DMS53 (cell line): ENCODE results near the gene RNFT2.
"Not testable (repeated sequence)": the region's sequence is repeated elsewhere in the genome, so short reads cannot be mapped to it uniquely, and the experiment has no call there.

Experiments
- DNase-seq: peaks from one replicate; lab custom pipeline; 2025; lab: John Stamatoyannopoulos, UW

RNFT2 gene

DNA sequence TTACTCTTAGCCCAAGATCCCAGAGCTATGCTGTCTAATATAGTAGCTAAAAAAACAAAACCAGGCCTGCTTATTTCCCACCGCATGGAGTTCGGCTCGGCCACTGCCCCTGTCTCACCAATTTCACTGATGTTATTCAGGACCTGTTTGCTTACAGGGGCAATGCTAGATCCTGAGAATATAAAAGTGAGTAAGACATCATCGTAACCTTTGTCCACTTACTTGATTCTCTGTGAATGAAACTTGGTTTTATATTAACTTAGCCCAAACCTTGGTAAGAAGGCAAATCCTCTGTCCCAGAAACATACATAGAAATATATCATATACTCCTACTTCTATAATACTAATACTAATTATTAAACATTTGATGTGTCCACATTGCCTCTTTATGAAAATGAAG, 56.6 kb downstream of the RNFT2 start:
- DNase-seq, result no peak

DNA sequence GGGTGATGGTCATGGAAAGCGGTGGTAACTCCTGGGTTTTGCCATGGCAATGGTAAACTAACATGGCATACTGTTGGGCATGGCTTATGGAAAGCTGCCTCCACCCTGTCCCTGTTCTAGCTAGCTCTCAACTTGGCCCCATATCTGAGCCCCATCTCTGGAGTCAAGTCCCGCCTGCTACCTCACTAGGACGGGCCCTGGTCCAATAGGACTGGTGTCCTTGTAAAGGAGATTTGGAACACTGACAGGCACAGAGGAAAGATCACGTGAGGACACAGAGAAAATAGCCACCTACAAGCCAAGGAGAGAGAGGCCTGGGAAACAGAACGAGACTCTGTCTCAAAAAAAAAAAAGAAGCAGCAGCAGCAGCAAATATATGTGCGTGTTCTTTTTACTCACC, 59.8 kb downstream of the RNFT2 start:
- DNase-seq, result no peak

DNA sequence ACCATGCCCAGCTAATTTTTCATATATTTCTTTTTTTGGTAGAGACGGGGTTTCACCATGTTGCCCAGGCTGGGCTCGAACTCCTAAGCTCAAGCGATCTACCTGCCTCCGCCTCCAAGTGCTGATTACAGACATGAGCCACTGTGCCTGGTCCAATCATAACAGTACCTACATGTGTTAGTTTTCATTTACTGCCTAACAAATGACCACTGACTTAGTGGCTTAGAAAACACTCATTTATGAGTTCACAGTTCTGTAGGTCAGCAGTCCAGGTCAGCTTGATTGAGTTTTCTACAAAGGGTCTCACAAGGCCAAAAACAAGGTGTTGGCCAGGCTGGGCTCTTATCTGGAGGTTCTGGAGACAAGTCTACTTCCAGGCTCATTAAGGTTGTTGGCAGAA, 60.6 kb downstream of the RNFT2 start:
- DNase-seq, result no peak

DNA sequence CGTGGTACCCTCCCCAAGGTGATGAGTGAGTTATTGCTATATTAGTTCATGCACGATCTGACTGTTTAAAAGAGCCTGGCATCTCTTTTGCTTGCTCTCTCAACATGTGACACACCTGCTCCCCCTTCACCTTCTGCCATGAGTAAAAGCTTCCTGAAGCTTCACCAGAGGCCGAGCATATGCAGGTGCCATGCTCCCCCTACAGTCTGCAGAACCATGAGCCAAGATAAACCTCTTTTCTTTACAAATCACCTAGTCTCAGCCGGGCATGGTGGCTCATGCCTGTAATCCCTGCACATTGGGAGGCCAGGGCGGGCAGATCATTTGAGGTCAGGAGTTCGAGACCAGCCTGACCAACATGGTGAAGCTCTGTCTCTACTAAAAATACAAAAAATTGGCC, 61.8 kb downstream of the RNFT2 start:
- peak; percentile 44 for DNase-seq

GRCh38 chr12:116800918-116801317, 62.8 kb downstream of the RNFT2 start:
- no peak for DNase-seq

- DNase-seq, result no peak
Measured at GRCh38 chr12:116802018-116802417, 63.9 kb downstream of the RNFT2 start.

DNA sequence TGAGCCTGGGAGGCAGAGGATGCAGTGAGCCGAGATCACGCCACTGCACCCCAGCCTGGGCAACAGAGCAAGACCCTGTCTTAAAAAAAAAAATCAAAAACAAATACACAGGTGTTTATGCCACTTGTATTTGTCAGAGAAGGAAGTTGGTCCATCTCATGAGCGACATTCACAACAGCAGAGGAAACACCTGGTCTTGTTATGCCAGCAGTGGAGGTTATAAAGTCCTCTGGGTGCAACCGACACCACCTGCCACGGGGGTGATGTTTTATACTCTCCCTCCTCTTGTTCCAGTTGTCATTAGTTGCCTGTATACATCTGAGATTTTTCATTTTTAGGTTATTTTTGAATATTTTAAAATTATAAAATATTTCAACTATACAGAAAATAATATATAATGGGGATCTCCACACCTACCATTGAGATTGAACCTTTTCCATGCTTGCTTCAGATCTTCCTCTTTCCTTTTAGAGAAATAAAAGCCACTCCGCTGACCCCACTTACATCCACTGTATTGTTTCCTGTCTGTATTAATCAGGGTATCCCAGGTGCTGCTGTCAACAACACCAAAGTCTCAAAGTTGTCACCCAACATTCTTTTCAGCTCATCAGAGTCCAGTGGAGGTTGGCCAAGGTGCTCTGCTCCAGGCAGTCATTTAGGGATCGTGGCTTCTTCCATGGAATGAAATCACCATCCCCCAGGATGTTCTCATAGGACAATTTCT, 65.1 kb downstream of the RNFT2 start:
- DNase-seq, result peak; percentile 26

DNA sequence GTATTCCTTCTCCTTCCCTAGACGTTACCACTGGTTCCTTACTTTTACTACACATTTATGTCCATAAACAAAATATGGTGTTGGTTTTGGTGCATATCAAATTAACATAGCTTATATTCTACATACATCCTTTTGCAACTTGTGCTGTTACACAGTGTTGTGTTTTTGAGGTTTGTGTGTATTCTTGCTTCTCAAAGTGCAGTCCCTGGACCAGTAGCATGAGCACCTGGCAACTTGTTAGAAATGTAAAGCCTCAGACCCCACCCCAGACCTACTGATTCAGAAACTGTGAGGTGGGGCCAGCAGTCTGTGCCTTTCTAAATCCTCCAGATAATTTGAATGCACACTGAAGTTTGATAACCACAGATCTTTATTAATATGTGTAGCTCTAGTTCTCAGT, 65.9 kb downstream of the RNFT2 start:
- no peak for DNase-seq

GRCh38 chr12:116806845-116807440, 68.8 kb downstream of the RNFT2 start:
- no peak for DNase-seq

GRCh38 chr12:116807546-116807945, 69.4 kb downstream of the RNFT2 start:
- DNase-seq, result no peak

GRCh38 chr12:116808113-116809105, 70.3 kb downstream of the RNFT2 start:
- no peak for DNase-seq

DNA sequence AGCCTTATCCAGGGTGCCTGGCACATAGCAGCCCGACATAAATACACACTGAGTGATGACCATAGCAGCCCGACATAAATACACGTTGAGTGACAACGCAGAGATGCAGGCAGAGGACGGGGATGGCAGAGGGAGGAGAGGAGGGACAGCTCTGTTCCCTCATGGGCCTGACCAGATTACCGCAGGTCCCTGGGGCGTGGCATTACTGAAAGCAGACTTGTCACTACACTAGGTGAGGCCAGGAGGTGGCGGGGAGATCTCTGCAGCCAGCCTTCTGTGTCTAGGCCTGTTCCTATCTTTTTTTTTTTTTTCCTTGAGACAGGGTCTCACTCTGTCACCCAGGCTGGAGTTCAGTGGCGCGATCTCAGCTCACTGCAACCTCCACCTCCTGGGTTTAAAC, 74.1 kb downstream of the RNFT2 start:
- DNase-seq, result no peak

DNA sequence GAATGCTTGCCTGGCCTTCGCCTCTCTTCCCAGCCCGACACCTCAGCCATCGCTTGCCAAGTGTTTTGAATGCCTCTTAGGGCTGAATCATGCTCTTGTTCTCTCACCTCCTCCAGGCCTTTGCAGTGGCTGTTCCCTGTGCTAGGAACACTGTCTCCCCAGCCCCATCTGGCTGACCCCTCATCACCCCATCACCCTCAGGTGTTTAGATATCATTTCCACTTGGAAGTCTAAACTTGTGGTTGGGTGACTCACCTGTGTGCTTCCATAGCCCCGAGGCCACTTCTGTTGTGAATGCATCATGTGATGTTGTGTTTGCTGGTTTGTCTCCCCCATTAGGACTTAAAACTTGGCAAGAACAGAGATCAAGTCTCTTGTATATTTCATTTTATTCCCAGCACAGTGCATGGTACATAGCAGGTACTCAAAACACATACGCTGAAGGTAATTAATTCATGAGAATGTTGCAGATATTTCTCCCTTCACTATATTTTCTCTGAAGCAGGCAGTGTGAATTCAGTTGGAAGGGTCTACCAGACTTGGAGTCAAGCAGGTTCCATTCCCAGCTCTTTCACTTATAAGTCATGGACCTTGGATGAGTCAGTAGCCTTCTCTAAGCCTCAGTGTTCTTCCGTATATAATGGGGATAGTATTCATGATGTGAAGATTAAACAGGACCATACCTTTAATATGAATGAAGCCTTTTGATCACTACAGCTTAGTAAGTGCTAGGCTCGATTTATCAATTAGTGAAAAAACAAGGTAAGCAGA, 75.3 kb downstream of the RNFT2 start:
- DNase-seq, result no peak

DNA sequence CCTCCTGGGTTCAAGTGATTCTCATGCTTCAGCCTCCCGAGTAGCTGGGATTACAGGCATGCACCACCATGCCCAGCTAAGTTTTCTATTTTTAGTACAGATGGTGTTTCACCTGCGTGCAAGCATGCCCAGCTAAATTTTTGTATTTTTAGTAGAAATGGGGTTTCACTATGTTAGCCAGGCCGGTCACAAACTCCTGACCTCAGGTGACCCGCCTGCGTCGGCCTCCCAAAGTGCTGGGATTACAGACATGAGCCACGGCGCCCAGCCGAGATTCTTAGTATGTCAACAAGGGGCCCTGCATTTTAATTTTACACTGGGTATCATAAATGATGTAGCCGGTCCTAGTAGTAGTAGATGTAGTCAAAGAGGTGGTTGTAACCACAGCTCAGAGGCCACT, 76.7 kb downstream of the RNFT2 start:
- DNase-seq, result not testable (repeated sequence)

GRCh38 chr12:116818341-116818856, 80.3 kb downstream of the RNFT2 start:
- peak; percentile 71 for DNase-seq

GRCh38 chr12:116818948-116819832, 81.1 kb downstream of the RNFT2 start:
- DNase-seq, result peak; percentile 99

GRCh38 chr12:116820064-116820656, 82.0 kb downstream of the RNFT2 start:
- DNase-seq, result peak; percentile 55

- DNase-seq, result no peak
Measured at GRCh38 chr12:116821291-116821690, 83.2 kb downstream of the RNFT2 start.

DNA sequence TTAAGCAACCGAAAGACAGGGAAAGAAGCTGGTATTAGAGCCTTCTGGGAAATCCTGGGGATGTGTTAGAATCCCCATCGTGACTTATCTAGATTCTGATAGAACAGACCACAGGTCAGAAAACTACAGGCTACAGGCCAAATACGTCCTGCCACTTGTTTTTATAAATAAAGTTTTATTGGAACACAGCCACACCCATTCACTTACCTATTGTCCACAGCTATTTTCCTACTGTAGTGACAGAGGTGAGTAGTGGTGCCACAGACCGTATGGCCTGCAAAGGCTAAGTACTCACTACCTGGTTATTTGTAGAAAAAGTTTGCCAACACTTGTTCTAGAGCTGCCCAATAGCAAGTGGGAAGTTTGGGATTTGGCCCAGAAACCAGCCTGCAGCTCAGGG, 89.3 kb downstream of the RNFT2 start:
- no peak for DNase-seq

GRCh38 chr12:116832353-116832752, 94.2 kb downstream of the RNFT2 start:
- DNase-seq, result no peak
